HG02759 (cell line): ENCODE data around the gene NRL.

Experiments used
- ATAC-seq: cut with Tn5 transposase; IDR thresholded peaks from one replicate; pipeline ENCODE4 v1.9.1; 2021; ENCODE audit warnings: mild to moderate bottlenecking, moderate library complexity; ENCODE audit not compliant: unreplicated experiment

Gene NRL

GRCh38 chr14:24068711-24069410 is 45.9 kb downstream of the NRL start:
- ATAC-seq = no peak

GRCh38 chr14:24067133-24068082 is 47.3 kb downstream of the NRL start:
- no peak for ATAC-seq

DNA sequence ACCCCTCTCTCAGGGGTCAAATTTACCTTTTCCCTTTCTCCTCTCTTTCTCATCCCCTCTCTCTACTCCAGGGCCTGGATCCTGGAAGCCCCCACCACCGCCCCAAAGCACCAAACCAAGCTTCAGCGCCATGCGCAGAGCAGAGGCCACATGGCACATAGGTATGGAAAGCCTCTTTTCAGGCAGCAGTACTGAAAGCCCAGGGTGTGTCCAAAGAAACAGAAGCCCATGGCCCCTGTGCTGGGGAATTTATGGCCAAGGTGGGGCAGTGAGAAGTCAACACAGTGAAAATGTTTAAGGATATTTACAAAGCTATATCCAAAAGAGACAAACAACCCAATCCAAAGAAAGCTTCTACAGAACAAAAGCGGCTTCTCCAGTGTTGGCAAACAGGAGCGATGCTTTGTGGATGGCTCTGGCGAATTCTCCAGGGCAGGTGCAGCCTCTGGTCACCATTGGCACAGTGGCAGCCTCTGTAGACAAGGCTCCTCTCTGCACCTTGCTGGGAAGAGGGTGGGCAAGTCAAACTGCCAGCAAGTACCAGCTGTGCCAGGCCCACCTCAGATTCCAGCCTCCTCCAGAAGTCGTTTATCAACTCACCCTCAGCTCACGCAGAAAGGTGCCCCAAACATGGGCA is 48.1 kb downstream of the NRL start:
- ATAC-seq = no peak

GRCh38 chr14:24065408-24065807 is 49.3 kb downstream of the NRL start:
- ATAC-seq = no peak

- ATAC-seq = no peak
Observed at GRCh38 chr14:24064856-24065255, 49.9 kb downstream of the NRL start.

- ATAC-seq = no peak
Observed at GRCh38 chr14:24064091-24064795, 50.5 kb downstream of the NRL start.

DNA sequence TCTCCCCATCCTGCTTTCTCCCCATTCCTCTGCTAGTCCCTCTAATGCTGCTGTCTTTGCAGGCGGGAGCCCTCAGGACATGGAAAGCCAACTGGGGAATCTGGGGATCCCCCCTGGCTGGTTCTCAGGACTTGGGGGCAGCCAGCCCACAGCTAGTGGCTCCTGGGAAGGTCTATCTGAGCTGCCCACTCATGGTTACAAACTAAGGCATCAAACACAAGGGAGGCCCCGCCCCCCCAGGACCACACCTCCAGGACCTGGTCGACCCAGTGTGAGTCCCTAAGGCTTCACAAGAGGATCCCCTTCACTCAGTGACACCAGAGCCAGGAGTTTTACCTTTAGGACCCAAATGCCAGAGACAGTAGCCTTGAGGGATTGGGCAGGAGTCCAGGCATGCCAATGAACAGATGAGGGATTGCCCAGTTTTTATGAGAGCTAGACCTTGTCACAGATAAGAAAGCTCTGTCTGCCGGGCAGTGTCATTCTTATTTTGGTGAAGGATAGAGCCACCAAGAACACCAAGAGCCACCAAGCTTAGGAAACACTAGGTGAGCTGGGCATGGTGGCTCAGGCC is 51.4 kb downstream of the NRL start:
- ATAC-seq = no peak

- no peak for ATAC-seq
Observed at GRCh38 chr14:24062216-24062980, 52.4 kb downstream of the NRL start.

- no peak for ATAC-seq
Observed at GRCh38 chr14:24060984-24061913, 53.5 kb downstream of the NRL start.

- no peak for ATAC-seq
Observed at GRCh38 chr14:24060443-24060842, 54.3 kb downstream of the NRL start.

GRCh38 chr14:24059841-24060388 is 54.8 kb downstream of the NRL start:
- no peak for ATAC-seq

GRCh38 chr14:24058951-24059475 is 55.7 kb downstream of the NRL start:
- ATAC-seq = no peak

DNA sequence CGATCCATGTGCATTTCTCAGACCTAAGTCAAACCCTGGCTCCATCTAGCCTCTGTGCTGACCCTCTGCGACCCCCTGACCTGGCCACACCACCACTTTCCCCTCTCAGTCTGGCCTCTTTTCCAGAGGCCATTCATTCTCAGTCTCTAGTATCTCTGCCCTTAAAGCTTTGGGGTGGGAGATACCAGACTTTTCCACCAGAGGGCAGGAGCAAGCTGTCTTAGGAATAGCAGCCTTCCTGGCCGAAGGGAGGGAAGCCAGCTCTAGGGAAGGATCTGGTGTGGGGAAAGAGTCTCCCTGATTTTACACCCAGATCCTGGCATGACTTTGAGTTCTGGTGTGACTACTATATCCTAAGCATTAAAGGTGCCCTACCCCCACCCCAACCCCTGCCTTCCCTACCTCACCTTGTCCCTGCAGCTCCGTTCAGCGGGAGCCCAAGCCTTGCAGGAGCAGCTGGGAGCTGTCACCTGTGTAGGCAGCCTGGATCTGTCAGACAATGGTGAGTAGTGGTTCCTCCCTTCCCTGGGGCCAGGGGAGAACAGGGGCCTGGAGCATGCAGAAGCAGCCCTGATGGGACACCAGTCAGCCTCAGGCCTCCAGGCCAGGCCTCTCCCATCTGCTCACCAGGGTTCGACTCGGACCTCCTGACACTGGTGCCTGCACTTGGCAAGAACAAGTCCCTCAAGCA is 56.3 kb downstream of the NRL start:
- no peak for ATAC-seq

DNA sequence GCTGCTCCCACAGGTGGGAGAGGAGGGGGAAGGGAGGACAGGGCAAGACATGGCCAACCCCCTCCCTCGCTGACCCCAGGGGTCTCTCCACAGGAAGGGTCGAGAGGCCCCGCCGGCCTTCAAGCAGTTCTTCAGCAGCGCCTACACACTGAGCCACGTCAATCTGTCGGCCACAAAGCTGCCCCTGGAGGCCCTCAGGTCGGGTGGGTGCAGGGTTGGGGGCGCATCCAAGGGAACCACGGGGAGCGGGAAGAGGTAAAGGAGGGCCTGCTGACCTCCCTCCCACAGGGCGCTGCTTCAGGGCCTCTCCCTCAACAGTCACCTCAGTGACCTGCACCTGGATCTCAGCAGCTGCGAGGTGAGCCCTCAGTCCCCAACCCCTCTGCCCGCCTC is 56.9 kb downstream of the NRL start:
- no peak for ATAC-seq

GRCh38 chr14:24057271-24057670 is 57.5 kb downstream of the NRL start:
- ATAC-seq = no peak

DNA sequence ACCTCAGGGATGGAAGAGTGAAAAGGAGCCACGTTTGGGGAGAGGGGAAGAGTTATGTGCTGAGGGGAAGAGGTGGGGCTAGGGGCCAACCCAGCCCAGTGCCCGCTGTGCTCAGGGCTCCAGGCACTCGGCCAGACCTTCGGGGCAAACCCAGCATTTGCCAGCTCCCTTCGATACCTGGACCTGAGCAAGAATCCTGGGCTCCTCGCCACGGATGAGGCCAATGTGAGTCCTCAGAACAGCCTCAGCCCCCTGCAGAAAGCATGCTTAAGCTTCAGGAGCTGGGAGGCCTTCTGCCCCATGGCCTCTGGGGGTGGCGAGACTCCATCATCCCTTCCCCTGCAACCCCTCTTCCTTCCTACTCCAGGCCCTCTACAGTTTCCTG is 58.0 kb downstream of the NRL start:
- no peak for ATAC-seq

DNA sequence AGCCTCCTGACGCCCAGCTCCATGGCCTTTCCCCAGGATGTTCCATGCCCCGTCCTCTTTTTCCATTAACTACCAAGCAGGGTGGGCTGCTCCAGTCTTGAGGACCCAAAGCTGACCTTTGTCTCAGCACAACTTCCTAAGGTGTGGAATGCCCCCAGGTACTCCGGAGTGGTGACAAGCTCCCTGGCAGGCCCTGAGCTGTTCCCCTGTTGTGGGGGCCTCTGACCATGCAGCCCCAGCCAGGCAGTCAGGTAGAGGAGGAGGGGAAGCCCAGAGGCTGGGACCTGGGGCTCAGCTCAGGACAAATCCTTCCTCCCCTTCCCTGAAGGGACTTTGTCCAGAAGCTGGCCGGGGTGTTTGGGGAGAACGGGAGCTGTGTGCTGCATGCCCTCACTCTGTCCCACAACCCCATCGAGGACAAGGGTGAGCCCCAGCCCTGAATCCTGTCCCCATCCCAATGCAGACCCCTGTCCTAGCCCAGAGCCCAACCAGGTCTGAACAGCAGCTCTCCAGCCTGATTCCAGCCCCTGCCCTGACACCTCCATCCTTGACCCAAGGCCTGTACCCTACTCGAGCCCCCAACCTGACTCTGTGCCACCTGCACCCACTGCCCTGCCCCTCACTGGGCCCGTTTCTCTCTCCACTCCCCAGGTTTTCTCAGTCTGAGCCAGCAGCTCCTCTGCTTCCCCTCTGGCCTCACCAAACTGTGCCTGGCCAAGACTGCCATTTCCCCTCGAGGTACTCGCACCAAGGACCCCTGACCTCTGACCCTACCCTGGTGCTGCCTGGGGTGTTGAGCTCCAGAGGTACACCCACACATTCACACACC is 58.6 kb downstream of the NRL start:
- ATAC-seq = no peak
